ACHN (cell line): Measurements from ENCODE around the gene FAM98B.

Experiments used
- DNase-seq: peaks from one replicate; pipeline ENCODE4 v3.0.0-alpha.2; 2015
- in situ Hi-C: cut with HindIII; loops from 2 replicates; pipeline ENCODE4 v1.10.0; 2017; ENCODE audit warnings: low sequenced_read_pairs, low pct_ligation_motif_present, low pct_unique_long_range_greater_than_20kb

The FAM98B gene

DNA sequence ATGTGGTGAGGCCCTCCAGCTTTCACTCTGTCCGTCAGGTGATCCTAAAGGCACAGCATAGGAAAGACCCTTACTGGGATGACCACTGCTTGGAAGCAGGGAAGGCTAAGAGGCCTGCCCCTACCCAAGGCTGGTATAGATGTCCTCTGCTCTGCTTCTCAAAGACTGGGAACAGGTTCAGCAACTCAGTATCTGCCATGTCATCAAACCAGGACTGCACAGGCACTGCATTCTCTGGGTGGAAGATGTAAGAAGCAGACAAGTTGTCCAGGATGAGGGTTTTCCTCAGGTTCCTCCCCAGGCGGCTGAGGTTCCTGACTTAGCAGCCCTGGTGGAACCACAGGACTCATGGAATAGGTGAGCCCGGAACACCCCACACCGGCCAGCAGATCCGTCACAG is 4.7 kb downstream of the FAM98B start:
- in situ Hi-C loops: no loop called here
- DNase-seq: no peak

DNA sequence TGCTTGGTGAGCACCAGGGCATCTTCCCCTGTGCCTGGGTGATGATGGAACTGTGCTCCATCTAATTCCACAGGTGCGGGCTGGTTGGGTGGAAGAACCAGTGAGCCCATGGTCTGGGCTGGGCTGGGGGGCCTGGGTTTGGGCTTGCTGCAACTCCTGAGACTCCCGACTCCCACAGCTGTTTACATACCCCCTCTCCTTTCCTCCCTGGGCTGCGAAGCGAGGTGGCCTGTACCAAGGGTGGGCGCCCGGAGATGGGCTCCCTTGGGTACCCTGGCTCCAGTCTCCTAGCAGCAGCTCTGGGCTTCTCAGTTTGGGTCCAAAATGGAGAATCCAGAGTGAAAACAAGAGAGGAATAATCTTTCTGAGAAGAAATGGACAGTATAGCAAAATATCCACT is 5.6 kb downstream of the FAM98B start:
- no peak for DNase-seq

DNA sequence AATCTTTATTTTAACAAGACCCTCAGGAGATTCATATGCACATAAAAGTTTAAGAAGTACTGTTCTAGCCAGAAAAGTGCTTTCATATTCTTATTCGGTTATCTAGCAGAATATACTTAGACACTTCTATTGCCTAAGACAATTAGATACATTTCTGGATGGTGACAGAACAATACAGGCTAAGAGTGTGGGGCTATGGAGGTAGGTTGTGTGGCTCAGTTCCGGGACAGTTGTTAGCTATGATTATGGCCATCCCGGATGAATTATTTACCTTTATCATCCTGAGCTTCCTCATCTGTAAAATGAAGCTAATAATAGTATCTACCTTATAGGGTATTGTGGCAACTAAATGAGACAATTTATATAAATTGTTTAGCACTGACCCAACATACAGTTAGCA is 6.6 kb downstream of the FAM98B start:
- no peak for DNase-seq
- in situ Hi-C loops: no loop called here

More for the DNA sequence above, 5.6 kb downstream of the FAM98B start:
- in situ Hi-C loops: no loop called here

DNA sequence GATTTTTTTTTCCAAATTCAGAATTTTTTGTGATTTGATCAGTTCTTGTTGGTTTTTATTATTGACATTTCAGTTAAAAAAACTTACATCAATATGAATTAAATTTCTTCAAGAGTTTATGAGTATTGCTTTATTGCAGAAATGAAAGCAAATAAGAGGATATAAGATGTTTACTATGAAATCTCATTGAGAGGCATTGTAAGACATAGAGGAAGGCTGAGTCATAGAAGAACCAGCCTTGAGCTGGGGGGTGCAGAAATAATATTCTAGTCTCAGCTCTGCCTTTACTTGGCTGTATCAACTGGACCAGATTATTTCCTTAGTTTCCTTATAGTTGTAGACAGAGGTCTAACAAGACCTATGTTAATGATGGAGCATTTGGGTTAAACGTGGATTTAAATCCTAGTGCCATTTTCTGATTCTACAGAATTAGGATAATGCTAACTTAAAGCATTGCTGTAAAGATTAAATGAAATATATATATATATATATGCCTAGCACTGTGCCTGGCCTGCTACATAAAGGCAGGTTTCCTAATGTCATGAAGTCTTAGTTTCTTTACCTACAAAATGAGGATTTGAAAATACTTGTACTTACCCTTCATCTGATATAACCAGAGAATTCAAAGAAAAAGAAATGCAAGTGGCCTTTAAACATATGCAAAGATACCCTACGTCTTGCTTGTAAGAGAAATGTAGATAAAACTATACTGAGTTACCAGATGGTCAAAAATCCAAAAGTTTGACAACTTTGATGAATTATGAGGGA is 7.3 kb downstream of the FAM98B start:
- DNase-seq: no peak
- in situ Hi-C loops: no loop called here

DNA sequence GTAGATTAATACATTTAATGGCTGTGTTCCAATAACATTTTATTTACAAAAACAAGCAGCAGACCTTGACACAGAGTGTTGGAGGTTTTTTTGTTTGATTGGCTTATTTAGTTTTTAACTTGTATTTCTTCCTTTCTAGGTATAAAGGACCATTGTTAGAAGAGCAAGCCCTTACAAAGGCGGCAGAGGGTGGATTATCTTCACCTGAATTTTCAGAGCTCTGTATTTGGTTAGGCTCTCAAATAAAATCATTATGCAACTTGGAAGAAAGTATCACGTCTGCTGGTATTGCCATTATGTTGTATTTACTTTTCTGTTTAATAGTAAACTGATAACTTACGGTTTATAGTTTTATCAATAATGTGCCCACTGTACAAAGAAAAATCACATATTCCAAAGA is 10.0 kb downstream of the FAM98B start:
- in situ Hi-C loops: no loop called here
- DNase-seq: no peak

DNA sequence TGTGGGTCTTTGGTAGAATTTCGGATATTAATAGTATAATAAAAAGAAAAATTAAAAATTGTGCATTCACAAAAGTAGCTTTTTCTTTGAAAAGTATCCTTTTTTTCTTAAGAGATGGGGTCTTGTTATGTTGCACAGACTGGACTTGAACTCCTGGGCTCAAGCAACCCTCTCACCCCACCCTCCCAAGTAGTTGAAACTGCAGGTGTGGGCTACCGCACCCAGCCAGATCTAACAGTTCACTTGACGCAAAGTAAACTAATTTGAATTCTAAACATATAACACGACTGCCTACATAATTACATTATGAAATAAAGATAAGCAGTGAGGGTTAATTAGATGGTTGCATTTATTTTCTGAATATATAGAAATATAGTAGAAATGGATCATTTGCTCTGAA is 10.7 kb downstream of the FAM98B start:
- no peak for DNase-seq
- in situ Hi-C loops: no loop called here

DNA sequence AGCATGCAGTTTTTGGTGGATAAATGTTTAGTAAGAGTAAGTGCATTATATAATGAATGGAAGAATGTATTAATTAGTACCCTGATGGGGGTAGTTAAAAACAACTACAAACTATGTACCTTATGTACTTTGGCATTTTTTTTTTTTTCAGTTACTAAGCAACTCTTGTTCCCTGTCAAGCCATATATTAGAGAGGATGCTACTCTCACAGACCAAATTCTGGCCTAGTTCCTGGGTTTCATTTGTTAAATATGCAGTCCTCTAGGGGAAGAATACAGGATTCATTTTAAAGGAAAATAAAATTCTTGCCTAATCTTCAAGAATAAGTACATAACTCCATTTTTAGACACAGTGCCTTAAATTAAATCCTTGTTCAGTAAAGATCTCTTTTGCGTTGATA is 16.9 kb downstream of the FAM98B start:
- in situ Hi-C loops: no loop called here

DNA sequence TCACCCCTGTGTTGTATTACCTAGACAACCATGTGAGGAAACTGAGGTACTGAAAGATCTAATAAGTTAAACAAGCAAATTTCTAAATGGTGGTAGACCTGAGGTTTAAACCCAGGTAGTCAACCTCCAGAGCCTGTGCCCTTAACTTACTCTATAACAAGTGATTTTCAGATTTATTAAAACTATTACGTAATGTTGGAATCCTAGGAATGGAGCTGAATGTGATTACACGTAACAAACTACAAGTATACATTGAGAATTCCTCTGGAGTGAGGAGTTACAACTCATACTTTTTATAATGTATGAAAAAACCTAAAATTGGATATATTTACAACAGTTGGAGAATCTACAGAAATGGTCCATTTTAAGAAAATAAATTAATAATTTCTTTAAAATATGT is 18.0 kb downstream of the FAM98B start:
- in situ Hi-C loops: no loop called here

More for the DNA sequence above, 16.9 kb downstream of the FAM98B start:
- DNase-seq: no peak

DNA sequence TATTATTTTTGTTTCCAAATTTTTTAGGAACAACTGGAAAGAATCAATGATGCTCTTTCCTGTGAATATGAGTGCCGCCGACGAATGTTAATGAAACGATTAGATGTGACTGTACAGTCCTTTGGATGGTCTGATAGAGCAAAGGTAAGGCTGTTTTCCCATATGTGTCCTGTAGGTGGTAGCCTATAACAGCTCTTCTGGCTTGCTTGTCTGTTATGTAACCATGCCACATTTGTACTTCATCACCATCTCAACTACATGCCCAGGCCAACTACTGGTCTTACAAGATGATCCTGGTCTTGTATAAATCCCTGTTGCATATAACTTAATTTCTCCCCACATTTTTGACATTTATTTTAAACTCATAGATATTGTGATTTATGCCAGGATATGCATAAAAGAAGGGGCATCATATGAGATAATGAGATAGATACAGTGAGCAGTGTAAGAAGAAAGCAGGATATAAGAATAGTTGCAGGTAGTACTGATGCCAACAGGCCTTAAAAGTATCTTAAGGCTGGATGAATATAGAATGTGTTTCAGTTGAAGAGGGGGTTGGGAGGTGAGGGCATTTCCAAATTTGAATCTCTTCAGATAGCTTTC is 20.3 kb downstream of the FAM98B start:
- DNase-seq: peak; percentile 61
- in situ Hi-C loops: no loop called here

More for the DNA sequence above, 18.0 kb downstream of the FAM98B start:
- no peak for DNase-seq

DNA sequence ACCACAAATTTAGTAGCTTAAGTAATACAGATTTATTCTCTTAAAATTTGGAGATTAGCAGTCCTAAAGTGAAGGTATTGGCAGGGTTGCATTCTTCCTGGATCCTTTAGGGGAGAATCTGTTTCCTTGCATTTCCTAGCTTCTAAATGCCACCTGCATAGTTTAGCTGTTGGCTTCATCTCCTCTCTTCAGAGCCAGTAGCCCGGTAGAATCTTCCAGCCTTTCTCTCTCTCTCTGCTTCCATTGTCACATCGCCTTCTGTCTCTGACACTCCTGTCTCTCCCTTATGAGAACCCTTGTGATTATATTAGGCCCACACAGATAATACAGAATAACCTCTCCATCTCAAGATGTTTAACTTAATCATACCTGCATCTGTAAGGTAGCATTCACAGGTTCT is 21.4 kb downstream of the FAM98B start:
- in situ Hi-C loops: no loop called here
- DNase-seq: no peak

DNA sequence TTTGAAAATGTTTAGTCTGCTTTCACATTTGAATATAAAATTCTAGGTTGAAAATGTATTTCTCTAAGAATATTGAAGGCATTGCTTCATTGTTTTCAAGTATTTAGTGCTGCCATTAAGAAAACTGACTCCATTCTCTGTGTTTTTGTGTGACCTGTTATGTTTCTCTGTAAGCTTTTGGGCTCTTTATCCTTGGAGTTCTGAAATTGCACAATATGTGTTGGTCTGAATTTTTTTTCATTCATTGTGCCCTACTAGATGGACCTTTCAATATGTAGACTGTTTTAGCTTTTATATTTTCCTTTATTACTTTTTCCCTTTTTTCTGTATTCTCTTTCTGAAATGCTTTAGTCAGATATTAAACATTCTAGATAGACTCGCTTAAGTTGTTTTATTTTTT is 22.2 kb downstream of the FAM98B start:
- no peak for DNase-seq
- in situ Hi-C loops: no loop called here

DNA sequence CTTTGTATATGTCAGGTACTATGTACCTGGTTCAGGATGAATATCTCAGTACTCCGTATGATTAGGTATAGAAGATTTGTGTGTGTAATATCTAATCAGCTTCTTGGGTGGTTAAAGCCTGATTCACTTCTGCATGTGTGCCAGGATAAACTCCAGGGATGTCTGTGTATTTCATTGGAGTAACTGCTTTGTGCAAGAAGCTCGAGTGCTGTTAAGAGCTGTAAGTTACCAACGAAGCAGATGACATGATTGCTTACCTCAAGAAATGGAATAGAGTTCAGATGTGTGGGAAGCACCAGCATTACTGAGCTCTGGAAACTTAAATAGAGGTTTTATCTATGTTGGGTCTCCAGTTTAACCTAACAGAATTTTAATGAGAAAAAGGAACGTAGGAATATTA is 23.7 kb downstream of the FAM98B start:
- in situ Hi-C loops: no loop called here
- no peak for DNase-seq

DNA sequence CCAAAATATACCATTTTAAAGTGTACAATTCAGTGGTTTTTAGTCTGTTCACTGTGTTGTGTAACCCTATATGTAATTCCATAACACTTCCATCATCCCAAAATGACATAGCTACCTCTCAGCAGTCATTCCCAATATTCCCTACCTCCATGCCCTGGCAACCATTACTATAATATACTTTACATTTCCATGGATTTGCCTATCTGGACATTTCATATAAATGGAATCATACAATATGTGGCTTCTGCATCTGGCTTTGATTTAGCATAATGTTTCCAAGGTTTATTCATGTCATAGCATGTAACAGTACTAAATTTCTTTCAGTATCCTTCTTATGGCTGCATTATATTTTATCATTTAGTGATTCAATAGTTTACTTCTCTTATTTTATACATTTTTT is 25.3 kb downstream of the FAM98B start:
- in situ Hi-C loops: no loop called here
- no peak for DNase-seq

DNA sequence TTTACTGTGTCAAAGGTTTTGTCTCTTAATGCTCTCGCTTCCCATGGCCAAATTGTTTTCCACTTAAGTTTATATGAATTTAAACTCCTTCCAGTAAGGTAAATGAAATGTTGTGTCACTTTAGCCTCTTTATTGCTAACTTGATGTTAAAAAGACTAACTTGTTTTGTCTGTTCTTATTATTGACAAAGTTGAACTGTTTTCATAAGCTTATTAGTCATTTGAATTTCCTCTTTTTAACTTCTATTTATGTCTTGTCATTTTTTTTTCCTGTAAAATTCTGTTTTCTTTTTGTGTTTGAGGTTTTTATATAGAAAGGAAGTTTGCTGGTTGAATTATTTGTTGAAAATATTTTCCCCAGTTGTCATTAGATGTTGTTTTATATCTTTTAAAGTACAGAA is 25.8 kb downstream of the FAM98B start:
- in situ Hi-C loops: no loop called here
- no peak for DNase-seq

DNA sequence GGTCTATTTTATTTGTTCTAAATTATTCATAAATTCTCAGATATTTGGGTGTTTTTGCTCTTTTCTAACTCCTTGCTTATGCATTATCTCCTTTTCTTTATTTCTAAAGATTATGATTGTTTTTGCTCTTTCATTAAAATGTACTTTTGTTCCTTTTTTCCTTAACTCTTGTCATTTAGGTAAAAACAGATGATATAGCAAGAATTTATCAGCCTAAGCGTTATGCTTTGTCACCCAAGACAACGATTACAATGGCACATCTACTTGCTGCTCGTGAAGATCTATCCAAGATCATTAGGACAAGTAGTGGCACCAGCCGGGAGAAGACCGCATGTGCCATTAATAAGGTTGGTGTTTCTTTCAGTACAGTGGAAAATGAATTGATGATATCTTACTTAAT is 27.2 kb downstream of the FAM98B start:
- in situ Hi-C loops: no loop called here
- no peak for DNase-seq

DNA sequence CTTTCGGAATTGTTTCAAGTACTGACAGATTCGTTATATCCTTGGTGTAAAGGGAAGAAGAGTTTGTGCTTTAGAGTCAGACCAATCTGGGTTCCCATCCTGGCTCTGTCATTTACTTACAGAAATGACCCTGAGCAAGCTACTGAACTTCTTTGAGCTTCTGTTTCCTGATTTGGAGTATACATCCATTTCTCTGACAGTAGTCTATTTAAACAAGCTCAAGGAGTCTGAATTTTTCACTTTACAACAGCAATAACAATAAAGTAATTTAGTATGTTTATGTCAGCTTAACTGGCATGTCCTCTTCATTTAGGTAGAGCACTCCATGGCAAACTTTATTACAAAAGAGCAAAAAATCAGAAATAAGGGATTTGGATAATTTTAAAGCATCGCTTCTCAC is 27.8 kb downstream of the FAM98B start:
- in situ Hi-C loops: no loop called here
- DNase-seq: no peak

DNA sequence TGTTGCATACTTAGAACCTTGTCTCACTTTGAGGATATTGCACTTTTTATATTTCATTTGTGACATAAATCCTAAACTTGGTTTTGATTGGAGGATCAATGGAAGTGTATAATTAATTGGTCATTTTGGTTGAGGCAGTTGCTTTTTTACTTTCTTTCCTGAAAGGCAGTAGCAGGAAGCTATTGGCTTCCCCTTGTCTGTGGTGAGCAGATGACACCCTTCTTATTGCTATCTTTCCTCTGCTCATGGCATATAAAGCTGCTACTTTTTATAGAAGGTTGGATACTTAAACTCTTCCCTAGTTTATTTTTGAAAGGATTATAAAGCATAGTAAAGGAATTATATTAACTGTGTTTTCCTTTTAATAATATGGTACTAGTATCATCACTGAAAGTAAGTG is 28.6 kb downstream of the FAM98B start:
- in situ Hi-C loops: no loop called here

DNA sequence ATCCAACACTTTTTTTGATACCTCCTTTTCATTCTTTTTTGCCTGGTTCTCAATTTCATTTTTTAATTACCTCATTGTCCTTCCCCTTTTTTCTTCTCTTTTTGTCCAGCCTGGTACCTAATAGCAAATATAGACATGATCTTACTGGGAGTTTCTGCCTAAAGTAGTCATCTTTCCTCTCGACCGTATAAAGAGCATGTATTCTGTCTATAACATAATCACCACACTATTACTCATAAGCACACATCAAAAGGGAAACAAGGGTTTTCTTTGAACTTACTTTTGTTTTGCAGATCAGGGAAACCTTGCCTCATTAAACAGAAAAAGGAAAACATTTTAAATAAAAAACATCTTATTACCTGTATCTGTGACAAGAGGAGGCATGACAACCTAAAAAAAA is 33.0 kb downstream of the FAM98B start:
- in situ Hi-C loops: no loop called here
- DNase-seq: no peak

More for the DNA sequence above, 28.6 kb downstream of the FAM98B start:
- DNase-seq: no peak

DNA sequence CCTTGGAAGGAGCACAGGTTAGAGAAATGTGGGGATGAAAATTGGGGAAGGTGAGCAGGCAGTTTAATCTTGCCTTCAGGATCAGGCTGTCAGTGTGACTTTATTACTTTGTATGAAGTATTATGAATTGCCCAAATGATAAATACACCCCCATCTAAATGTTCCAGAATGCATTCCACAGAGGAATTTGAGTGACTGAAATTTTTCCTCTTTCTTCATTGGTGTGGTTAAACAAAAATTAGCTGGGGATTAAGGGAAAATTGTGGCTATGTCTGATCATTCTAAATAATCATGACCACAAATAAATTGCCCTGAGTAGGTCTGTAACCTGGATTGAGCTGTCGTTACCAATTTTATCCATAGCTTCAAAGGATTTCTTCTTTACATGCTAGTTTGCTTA is 33.5 kb downstream of the FAM98B start:
- no peak for DNase-seq
- in situ Hi-C loops: no loop called here

DNA sequence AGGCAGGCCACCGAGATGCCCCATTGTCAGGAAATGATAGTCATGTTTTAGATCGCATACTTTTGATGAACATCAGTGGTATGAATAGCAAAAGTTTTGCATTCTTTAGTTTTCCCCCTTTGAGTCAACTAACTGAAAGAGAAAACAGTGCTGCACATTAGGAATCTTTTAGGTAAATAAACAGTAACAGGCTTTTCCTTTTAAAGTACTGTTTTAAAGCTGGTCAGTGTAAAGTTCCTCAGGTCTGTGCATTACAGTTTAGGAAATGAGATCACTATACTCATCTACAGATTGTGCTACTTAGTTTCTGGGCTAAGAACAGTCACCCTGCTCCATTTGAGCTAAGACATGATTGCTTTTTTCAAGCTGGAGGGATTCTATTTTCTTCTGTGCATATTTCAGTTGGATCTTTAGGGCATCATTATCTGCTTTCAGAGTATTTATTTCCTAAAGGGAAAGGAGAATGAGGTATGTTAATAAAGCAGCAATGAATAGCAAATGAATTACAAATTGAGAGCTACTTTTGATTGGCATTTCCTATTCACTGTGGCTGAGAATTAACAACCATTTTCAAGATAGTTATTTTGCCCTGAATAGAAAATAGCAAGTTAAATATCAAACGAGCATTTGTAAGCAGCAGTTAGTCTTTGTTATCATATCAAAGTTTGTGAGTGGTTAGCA is 36.5 kb downstream of the FAM98B start:
- no peak for DNase-seq
- in situ Hi-C loops: no loop called here
